Measurements from ENCODE around the gene PRX. TPM values are rescaled to one million over a fixed set of nuclear protein-coding genes. Genes with fewer than 3 reads are reported as not detected.

Gene PRX
- total and polyA plus RNA-seq, 9 of the 15 experiments (the other 6 are each of a cell fraction or from before 2014, with no cell fraction given), result 0.65 to 3.5 (median 1.7) TPM; not detected in 2

DNA sequence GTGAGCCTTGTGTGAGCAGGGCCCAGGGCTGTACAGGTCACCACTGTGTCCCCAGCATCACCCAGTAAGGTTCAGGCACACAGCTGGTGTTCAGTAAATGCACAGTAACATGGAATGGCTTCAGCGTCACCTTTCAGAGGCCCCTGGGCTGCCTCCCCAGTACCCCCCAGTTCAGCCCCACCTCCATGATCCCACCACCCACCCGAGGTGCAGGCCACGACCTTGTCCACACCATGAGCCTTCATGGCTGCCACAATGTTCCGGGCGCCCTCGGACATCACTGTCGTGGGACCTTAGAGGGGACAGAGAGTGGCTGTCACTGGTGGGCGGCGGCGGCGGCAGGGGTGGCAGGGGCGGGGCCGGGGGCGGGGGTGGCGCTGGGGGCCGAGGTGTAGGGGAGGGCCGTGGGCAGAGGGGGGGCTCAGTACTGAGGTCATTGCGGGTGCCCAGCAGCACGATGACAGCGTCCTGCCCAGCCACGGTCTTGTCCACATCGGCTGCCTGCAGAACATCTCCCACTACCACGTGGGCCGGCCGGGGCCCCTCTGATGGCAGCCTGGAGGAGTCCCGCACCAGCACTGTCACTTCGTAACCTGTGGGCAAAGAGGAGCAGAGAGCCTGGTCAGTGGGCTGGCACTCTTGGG lies 44.9 kb upstream of the PRX start:
- no peaks in the 10 kb centered on the region for H3K27me3 ChIP-seq (ENCODE audit: control insufficient read depth in 2 of 2, insufficient read depth in 2 of 2, low read length in 2 of 2)
- POLR2A ChIA-PET, result interaction anchor here (0.6 to 1.0 kb wide), 3 partner anchors 11 to 153 kb away, joined by 4 to 5 read pairs (median 4); no protein-coding TSS in a partner anchor
- peaks cover 4% of the 10 kb centered on the region for H3K9me1 ChIP-seq (ENCODE audit: control insufficient read depth, insufficient read depth, low read length)
- H4K20me1 ChIP-seq (replicated peaks; ENCODE audit: control insufficient read depth, insufficient read depth, low read length), result peaks cover 7% of the 10 kb centered on the region
- no peak overlapping the region for H3K27ac ChIP-seq (ENCODE audit: extremely low read depth, low read depth, low read length)
- BruUV-seq (replicated peaks), result no TSS peak
- CTCF ChIA-PET (ENCODE audit: low intra/inter-chr PET ratio), result no interaction called here
- TF ChIP-seq, protein P1, sequence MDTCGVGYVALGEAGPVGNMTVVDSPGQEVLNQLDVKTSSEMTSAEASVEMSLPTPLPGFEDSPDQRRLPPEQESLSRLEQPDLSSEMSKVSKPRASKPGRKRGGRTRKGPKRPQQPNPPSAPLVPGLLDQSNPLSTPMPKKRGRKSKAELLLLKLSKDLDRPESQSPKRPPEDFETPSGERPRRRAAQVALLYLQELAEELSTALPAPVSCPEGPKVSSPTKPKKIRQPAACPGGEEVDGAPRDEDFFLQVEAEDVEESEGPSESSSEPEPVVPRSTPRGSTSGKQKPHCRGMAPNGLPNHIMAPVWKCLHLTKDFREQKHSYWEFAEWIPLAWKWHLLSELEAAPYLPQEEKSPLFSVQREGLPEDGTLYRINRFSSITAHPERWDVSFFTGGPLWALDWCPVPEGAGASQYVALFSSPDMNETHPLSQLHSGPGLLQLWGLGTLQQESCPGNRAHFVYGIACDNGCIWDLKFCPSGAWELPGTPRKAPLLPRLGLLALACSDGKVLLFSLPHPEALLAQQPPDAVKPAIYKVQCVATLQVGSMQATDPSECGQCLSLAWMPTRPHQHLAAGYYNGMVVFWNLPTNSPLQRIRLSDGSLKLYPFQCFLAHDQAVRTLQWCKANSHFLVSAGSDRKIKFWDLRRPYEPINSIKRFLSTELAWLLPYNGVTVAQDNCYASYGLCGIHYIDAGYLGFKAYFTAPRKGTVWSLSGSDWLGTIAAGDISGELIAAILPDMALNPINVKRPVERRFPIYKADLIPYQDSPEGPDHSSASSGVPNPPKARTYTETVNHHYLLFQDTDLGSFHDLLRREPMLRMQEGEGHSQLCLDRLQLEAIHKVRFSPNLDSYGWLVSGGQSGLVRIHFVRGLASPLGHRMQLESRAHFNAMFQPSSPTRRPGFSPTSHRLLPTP (IDR thresholded peaks at IDR 0.05; ENCODE audit: borderline replicate concordance, extremely low read depth, insufficient read length), result no peak
- TF ChIP-seq NFIC (IDR thresholded peaks at IDR 0.05) (no peak), RNF2 (IDR thresholded peaks at IDR 0.05) (no peak), RFX5 (IDR thresholded peaks at IDR 0.05; ENCODE audit: low read depth, low read length) (no peak), ZNF165 (CRISPR knock-in tag; IDR thresholded peaks at IDR 0.05; ENCODE audit: borderline replicate concordance) (no peak), NCOA2 (IDR thresholded peaks at IDR 0.05; ENCODE audit: partially characterized antibody in 2 of 2) (no peak), SPI1 (IDR thresholded peaks at IDR 0.05; ENCODE audit: borderline replicate concordance, low read depth, low read length) (no peak), CREM (IDR thresholded peaks at IDR 0.05; ENCODE audit: low read depth) (no peak), SMAD2 (IDR thresholded peaks at IDR 0.05; ENCODE audit: low read depth, low read length) (no peak), RBFOX2 (IDR thresholded peaks at IDR 0.05; ENCODE audit: low read depth, low read length) (peak; percentile 35), NONO (IDR thresholded peaks at IDR 0.05; ENCODE audit: low read depth in 2 of 2, low read length in 1 of 2) (no peak), RBM25 (IDR thresholded peaks at IDR 0.05; ENCODE audit: low read depth, low read length, severe bottlenecking) (no peak), ZNF75A (CRISPR knock-in tag; IDR thresholded peaks at IDR 0.05) (no peak), ZNF124 (CRISPR knock-in tag; IDR thresholded peaks at IDR 0.05) (no peak), KLF13 (tag; IDR thresholded peaks at IDR 0.05; ENCODE audit: borderline replicate concordance, low read depth) (no peak), ZNF699 (CRISPR knock-in tag; IDR thresholded peaks at IDR 0.05; ENCODE audit: insufficient replicate concordance) (no peak), POLR2G (IDR thresholded peaks at IDR 0.05; ENCODE audit: low read depth, low read length) (peak; percentile 17; the same call in 1 of the 2 replicates)
- TF ChIP-seq, protein P2, sequence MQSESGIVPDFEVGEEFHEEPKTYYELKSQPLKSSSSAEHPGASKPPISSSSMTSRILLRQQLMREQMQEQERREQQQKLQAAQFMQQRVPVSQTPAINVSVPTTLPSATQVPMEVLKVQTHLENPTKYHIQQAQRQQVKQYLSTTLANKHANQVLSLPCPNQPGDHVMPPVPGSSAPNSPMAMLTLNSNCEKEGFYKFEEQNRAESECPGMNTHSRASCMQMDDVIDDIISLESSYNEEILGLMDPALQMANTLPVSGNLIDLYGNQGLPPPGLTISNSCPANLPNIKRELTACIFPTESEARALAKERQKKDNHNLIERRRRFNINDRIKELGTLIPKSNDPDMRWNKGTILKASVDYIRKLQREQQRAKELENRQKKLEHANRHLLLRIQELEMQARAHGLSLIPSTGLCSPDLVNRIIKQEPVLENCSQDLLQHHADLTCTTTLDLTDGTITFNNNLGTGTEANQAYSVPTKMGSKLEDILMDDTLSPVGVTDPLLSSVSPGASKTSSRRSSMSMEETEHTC (IDR thresholded peaks at IDR 0.05), result no peak
- FAIRE-seq (no peak), ATAC-seq (no peak), DNase-seq (ENCODE audit: extremely low read depth in 1 of 4, low spot score in 3 of 4) (no peak)
- no peak overlapping the region for H2AFZ ChIP-seq (ENCODE audit: low read depth, low read length)
- in situ Hi-C loops (cut with MboI) (no loop called here), intact Hi-C loops (cut with micrococcal nuclease) (no loop called here)
- WGBS (ENCODE audit: insufficient coverage, low coverage, missing lambda C conversion rate), result 91% methylated on average over 13 of the region's 27 CpGs
- peaks cover 9 to 21% of the 10 kb centered on the region in 2 experiments; a peak in 4 of 5 replicates for H3K4me1 ChIP-seq (replicated peaks in 1 of 2; ENCODE audit: control insufficient read depth in 2 of 2, insufficient read depth in 2 of 2, low read length in 2 of 2)
- H3K9me3 ChIP-seq (replicated peaks; ENCODE audit: control insufficient read depth, insufficient read depth, low read depth, low read length), result no peaks in the 10 kb centered on the region
- no peak overlapping the region for H3K4me3 ChIP-seq
- no peak overlapping the region for H3K4me2 ChIP-seq (ENCODE audit: insufficient read depth, low read length)
- peaks cover 45% of the 10 kb centered on the region for H3K79me2 ChIP-seq (ENCODE audit: control insufficient read depth, insufficient read depth, low read length)
- H3K36me3 ChIP-seq (ENCODE audit: control insufficient read depth, insufficient read depth, low read length), result peaks cover 72% of the 10 kb centered on the region
- H3K9ac ChIP-seq (ENCODE audit: insufficient read depth in 1 of 2, low read depth in 2 of 2, low read length in 2 of 2), result no peak overlapping the region
